SK-N-MC (cell line): ENCODE data around the gene PLA2G4D.

Source experiments
- EZH2 ChIP-seq: fragments of 200-600 bp; sonication (generic); IDR thresholded peaks from one replicate; pipeline ENCODE4 v1.6.1; 2017; ENCODE audit warnings: antibody characterized with exemption
- FOXP2 ChIP-seq: optimal IDR thresholded peaks from 2 replicates; pipeline ENCODE3; 2011; ENCODE audit warnings: mild to moderate bottlenecking, moderate library complexity; ENCODE audit not compliant: insufficient read depth; ENCODE audit errors: extremely low read length, control extremely low read depth

- TF ChIP-seq EZH2 (no peak), FOXP2 (no peak)
Observed at GRCh38 chr15:42130246-42130986, 36.1 kb upstream of the PLA2G4D start.
